HFFc6 (cell line): ENCODE measurements around the gene HABP4. TPM values are rescaled to one million over a fixed set of nuclear protein-coding genes. Genes with fewer than 3 reads are reported as not detected.
"Not testable (repeated sequence)": the region's sequence is repeated elsewhere in the genome, so short reads cannot be mapped to it uniquely, and the experiment has no call there.

Experiments used
- DNase-seq: peaks from one replicate; pipeline ENCODE4 v3.0.0-alpha.2; 2018
- H3K27ac Mint-ChIP-seq: 2 replicates; pipeline ENCODE4 v1.8.0; 2020; ENCODE audit warnings: mild to moderate bottlenecking, mixed read lengths
- H3K27me3 Mint-ChIP-seq: 2 replicates; pipeline ENCODE4 v1.8.0; 2021; ENCODE audit warnings: mild to moderate bottlenecking, moderate library complexity, mixed read lengths; ENCODE audit not compliant: insufficient read depth
- H3K36me3 Mint-ChIP-seq: 2 replicates; pipeline ENCODE4 v1.8.0; 2021; ENCODE audit warnings: low read depth, mixed read lengths
- H3K4me1 Mint-ChIP-seq: 2 replicates; pipeline ENCODE4 v1.8.0; 2020; ENCODE audit warnings: low read depth, mixed read lengths
- H3K4me3 Mint-ChIP-seq: 2 replicates; pipeline ENCODE4 v1.8.0; 2020; ENCODE audit warnings: mild to moderate bottlenecking, moderate library complexity, mixed read lengths
- H3K9me3 Mint-ChIP-seq: 2 replicates; pipeline ENCODE4 v1.8.0; 2020; ENCODE audit warnings: mild to moderate bottlenecking, mixed read lengths
- total RNA-seq, 6 experiments: library from RNA; stranded (reverse); fragmentation: NEBNext Ultra II Directional; extraction: Animal tissue kit (Norgen Biotek cat#: 25700); gene quantifications; 2 replicates in 1 of 6; 3 replicates in 5 of 6; pipeline ENCODE4 v1.2.3, GENCODE V29; 2021
- TF ChIP-seq, protein P1 (sequence below): fragments of 200-600 bp; sonication (generic); IDR thresholded peaks from 2 replicates; pipeline ENCODE4 v1.5.0; 2021; ENCODE audit warnings: antibody characterized with exemption, mild to moderate bottlenecking

Gene HABP4
- total RNA-seq, 6 experiments from 2014 or later, result 20.1 to 26.6 (median 24.9) TPM

DNA sequence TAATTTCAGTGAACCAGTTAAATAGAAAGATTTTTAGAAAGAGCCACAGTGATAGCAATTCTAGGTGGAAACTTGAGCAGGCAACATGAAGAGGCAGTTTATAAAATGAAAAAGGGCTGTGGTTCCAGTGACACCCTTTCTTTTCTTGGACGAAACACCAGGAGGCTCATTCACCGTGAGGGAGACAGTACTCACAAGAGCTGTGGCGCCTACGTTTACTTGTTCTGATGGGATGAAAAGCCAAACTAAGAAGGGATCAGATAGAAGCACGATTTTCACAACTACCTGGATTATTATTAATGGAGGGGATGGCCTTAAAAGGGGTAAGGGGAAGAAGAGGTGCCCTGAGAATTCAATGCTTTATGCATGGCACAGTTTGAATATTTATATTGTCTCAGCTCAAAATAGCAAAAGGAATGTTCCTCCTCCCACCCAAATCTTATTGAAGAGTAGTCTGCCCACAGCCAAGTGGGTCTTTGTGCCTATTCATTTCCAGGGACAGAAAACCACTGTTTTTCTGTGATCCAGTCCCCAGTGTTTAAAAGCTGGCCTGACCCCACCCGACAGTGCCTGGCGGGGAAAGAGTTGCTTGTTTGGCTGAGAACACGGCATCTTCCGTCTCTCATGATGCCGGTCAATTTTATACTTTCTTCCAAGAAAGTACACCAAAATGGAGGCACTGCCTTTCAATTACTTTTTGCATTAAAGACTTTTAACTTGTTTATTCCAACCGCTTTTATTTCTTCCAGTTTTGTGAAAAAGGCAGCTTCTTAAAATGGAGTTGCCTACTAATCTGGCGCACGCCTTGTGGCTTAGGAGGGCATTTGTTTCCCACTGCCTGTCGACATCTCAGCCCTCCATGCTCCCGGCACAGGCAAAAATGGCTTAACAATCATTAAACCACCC is 51.9 kb downstream of the HABP4 start:
- TF ChIP-seq, protein P1, sequence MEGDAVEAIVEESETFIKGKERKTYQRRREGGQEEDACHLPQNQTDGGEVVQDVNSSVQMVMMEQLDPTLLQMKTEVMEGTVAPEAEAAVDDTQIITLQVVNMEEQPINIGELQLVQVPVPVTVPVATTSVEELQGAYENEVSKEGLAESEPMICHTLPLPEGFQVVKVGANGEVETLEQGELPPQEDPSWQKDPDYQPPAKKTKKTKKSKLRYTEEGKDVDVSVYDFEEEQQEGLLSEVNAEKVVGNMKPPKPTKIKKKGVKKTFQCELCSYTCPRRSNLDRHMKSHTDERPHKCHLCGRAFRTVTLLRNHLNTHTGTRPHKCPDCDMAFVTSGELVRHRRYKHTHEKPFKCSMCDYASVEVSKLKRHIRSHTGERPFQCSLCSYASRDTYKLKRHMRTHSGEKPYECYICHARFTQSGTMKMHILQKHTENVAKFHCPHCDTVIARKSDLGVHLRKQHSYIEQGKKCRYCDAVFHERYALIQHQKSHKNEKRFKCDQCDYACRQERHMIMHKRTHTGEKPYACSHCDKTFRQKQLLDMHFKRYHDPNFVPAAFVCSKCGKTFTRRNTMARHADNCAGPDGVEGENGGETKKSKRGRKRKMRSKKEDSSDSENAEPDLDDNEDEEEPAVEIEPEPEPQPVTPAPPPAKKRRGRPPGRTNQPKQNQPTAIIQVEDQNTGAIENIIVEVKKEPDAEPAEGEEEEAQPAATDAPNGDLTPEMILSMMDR, result no peak
- no peaks in the 10 kb centered on the region for H3K9me3 Mint-ChIP-seq
- H3K4me3 Mint-ChIP-seq, result no peak overlapping the region
- H3K27ac Mint-ChIP-seq, result peak overlapping the region; percentile 88
- H3K36me3 Mint-ChIP-seq, result peaks cover 5% of the 10 kb centered on the region; the same call in 1 of the 2 replicates
- DNase-seq, result no peak
- H3K4me1 Mint-ChIP-seq, result peaks cover 31% of the 10 kb centered on the region
- peaks cover 2% of the 10 kb centered on the region for H3K27me3 Mint-ChIP-seq

DNA sequence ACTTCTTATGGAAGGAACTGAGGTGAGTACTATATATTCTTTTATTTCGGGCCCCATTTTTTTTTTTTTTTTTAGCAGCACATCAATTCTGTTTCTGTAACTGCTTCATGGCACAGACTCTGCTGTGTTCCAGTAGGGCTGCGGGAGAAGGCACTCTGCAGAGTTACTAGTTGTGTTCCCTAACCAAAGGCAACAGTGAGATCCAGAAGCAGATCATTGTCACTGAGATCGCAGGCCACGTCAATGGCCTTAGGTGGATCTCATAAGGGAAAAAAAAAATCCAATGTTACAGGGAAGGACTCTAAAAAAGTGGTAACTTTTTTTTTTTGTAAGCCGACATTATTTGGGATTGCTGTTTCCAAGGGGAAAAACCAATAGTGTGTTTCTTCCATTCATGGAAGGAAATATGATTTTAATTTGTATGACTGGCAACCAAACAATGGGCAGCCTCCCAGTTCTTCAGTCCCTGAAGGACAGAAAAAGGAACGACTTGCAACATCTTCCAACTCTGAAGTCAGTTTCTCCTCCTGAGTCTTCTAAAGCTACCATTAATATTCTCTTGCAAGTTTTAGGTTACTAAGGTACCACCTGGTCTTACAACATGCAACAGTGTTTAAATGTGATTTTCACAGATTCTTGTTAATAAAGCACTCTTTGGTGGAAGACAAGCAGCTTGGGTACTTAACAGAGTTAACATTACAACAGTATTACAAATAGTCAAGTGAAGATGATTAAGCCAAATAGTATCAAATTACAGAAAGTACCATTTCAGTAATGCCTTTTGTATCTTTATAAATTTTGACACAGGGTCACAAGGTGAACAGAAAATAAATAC is 52.8 kb downstream of the HABP4 start:
- Mint-ChIP-seq H3K4me1 (peaks cover 31% of the 10 kb centered on the region), H3K27me3 (peaks cover 2% of the 10 kb centered on the region), H3K9me3 (no peaks in the 10 kb centered on the region), H3K36me3 (peaks cover 5% of the 10 kb centered on the region; the same call in 1 of the 2 replicates), H3K27ac (peak overlapping the region; percentile 88), H3K4me3 (no peak overlapping the region)
- TF ChIP-seq, protein P1, result no peak
- no peak for DNase-seq

DNA sequence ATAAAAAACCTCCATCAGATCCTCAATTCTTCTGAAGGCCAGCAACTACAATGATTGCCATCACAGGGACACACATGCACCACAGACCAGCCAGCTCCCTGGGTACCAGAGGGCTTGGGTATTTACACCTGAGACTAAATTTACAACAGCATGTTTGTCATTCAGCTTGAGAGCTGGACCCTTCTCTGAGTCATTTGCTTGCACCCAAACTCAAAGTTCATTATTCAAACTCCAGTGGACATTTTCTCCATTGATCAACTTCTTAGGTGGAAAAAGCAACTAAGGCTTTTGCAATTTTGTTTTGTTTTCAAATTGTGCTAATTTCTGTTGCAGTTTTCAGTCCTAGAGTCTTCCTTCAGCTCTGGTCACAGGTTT is 53.4 kb downstream of the HABP4 start:
- not testable (repeated sequence) for DNase-seq, H3K4me3 Mint-ChIP-seq
- H3K4me1 Mint-ChIP-seq, result peaks cover 31% of the 10 kb centered on the region

DNA sequence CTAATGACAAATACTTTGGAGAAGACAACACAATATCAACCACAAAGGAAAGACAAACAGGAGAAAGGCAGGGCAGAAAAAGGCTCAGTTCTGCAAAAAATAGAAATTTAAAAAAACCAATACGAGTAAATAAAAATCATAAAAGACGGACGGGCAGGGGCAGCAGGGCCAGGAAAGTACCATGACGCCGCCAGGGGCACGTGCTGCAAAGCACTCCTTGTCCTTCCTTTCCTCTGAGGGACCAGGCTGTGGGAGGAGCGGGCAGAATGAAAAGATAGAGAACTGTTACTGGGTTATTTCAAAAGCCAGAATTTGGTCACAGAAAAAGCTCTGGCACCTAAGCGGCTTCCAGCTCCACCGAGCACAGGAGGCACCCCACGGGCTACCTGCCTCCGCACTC is 53.9 kb downstream of the HABP4 start:
- Mint-ChIP-seq H3K27me3 (peaks cover 2% of the 10 kb centered on the region), H3K4me3 (no peak overlapping the region), H3K4me1 (peaks cover 31% of the 10 kb centered on the region), H3K27ac (peak overlapping the region; percentile 36; the same call in 1 of the 2 replicates), H3K36me3 (peaks cover 5% of the 10 kb centered on the region; the same call in 1 of the 2 replicates), H3K9me3 (no peaks in the 10 kb centered on the region)
- no peak for DNase-seq
- TF ChIP-seq, protein P1, result no peak

More for the DNA sequence above, 53.4 kb downstream of the HABP4 start:
- not testable (repeated sequence) for H3K36me3 Mint-ChIP-seq, H3K27me3 Mint-ChIP-seq, H3K9me3 Mint-ChIP-seq
- H3K27ac Mint-ChIP-seq, result peak overlapping the region; percentile 36

DNA sequence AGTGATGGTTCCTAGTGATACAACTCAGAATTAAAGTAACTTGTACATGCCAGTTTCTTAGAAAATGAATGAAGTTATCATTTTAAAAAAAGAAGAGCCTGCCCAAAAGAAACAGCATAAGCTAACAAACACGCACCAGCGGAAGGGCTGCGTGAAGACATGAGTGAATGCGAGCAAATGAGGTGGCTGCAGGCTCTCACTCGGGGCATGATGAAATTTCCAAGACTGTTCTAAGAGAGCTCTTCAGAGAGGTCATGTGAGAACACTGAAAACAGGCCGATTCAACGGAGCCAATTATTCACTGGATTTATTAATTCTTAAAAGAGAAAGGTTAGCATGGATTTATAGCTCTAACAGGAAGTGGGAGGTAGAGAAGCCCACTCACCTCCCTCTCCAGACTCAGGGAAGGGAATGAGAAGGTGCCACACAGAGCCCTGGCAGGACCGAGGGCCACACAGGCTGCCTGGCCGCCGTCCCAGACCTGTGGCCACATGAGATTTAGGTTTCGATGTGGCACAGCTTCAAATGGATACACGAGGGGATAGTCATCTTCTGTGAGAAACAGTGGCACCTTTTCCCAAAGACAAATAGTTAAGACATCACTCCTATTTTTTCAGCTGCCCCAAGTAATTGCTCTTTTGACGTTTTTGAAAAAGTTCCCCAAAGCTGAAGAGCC is 55.5 kb downstream of the HABP4 start:
- no peak for DNase-seq
- Mint-ChIP-seq H3K36me3 (peaks cover 5% of the 10 kb centered on the region; the same call in 1 of the 2 replicates), H3K27me3 (peaks cover 2% of the 10 kb centered on the region), H3K9me3 (no peaks in the 10 kb centered on the region), H3K4me3 (no peak overlapping the region), H3K4me1 (peaks cover 47% of the 10 kb centered on the region), H3K27ac (no peak overlapping the region)
- TF ChIP-seq, protein P1, result no peak
